Endothelial cell (in vitro differentiated cells): ENCODE data around the gene PAM. TPM values are rescaled to one million over a fixed set of nuclear protein-coding genes. Genes with fewer than 3 reads are reported as not detected.
"Not testable (repeated sequence)": the region's sequence is repeated elsewhere in the genome, so short reads cannot be mapped to it uniquely, and the experiment has no call there.

ENCODE experiments used
- DNase-seq: peaks from one replicate; pipeline ENCODE4 v3.0.0; 2021; ENCODE audit warnings: low spot score
- H3K27ac Mint-ChIP-seq: one replicate; pipeline ENCODE4 v1.8.0; 2021; ENCODE audit warnings: mixed read lengths, inconsistent platforms; ENCODE audit not compliant: unreplicated experiment
- H3K27me3 Mint-ChIP-seq: one replicate; pipeline ENCODE4 v1.8.0; 2021; ENCODE audit warnings: mild to moderate bottlenecking, moderate library complexity, mixed read lengths, inconsistent platforms; ENCODE audit not compliant: unreplicated experiment
- H3K36me3 Mint-ChIP-seq: one replicate; pipeline ENCODE4 v1.8.0; 2021; ENCODE audit warnings: mild to moderate bottlenecking, low read depth, mixed read lengths, inconsistent platforms; ENCODE audit not compliant: unreplicated experiment
- H3K4me1 Mint-ChIP-seq: one replicate; pipeline ENCODE4 v1.8.0; 2021; ENCODE audit warnings: mild to moderate bottlenecking, mixed read lengths, inconsistent platforms; ENCODE audit not compliant: unreplicated experiment
- H3K4me3 Mint-ChIP-seq: one replicate; pipeline ENCODE4 v1.8.0; 2021; ENCODE audit warnings: mild to moderate bottlenecking, mixed read lengths, inconsistent platforms; ENCODE audit not compliant: unreplicated experiment
- H3K9me3 Mint-ChIP-seq: one replicate; pipeline ENCODE4 v1.8.0; 2021; ENCODE audit warnings: mixed read lengths, inconsistent platforms; ENCODE audit not compliant: unreplicated experiment
- CTCF ChIP-seq: fragments of 200-600 bp; sonication (generic); IDR thresholded peaks from one replicate; pipeline ENCODE4 v1.5.0; 2021; ENCODE audit warnings: antibody characterized with exemption; ENCODE audit not compliant: unreplicated experiment
- total RNA-seq: library from RNA; stranded (reverse); fragmentation: NEBNext Ultra II Directional; extraction: Animal tissue kit (Norgen Biotek cat#: 25700); gene quantifications from one replicate; pipeline ENCODE4 v1.2.1, GENCODE V29; 2021; ENCODE audit not compliant: unreplicated experiment

Gene PAM
- total RNA-seq, 1 donor from 2014 or later: 255 TPM

- Mint-ChIP-seq H3K27ac (no peak overlapping the region), H3K9me3 (no peaks in the 10 kb centered on the region), H3K27me3 (peaks cover 1% of the 10 kb centered on the region), H3K4me3 (no peak overlapping the region), H3K36me3 (peaks cover 5% of the 10 kb centered on the region), H3K4me1 (peaks cover 23% of the 10 kb centered on the region)
- DNase-seq: no peak
- TF ChIP-seq CTCF: no peak
Observed at GRCh38 chr5:102903074-102903871, 148.2 kb downstream of the PAM start.

GRCh38 chr5:102905056-102905455 lies 150.0 kb downstream of the PAM start:
- H3K27me3 Mint-ChIP-seq: peaks cover 1% of the 10 kb centered on the region
- H3K4me1 Mint-ChIP-seq: peaks cover 18% of the 10 kb centered on the region
- peaks cover 5% of the 10 kb centered on the region for H3K36me3 Mint-ChIP-seq
- H3K4me3 Mint-ChIP-seq: no peak overlapping the region
- DNase-seq: no peak
- H3K27ac Mint-ChIP-seq: no peak overlapping the region
- no peak for TF ChIP-seq CTCF
- H3K9me3 Mint-ChIP-seq: no peaks in the 10 kb centered on the region

- H3K4me3 Mint-ChIP-seq, H3K27me3 Mint-ChIP-seq, DNase-seq, H3K36me3 Mint-ChIP-seq, H3K9me3 Mint-ChIP-seq, H3K27ac Mint-ChIP-seq: not testable (repeated sequence)
- H3K4me1 Mint-ChIP-seq: peaks cover 14% of the 10 kb centered on the region
Observed at GRCh38 chr5:102907099-102907498, 152.0 kb downstream of the PAM start.

GRCh38 chr5:102910240-102911226 lies 155.4 kb downstream of the PAM start:
- H3K4me1 Mint-ChIP-seq: peaks cover 12% of the 10 kb centered on the region
- H3K4me3 Mint-ChIP-seq: no peak overlapping the region
- no peak for DNase-seq
- no peak for TF ChIP-seq CTCF
- peaks cover 5% of the 10 kb centered on the region for H3K36me3 Mint-ChIP-seq
- H3K27me3 Mint-ChIP-seq: no peaks in the 10 kb centered on the region
- no peaks in the 10 kb centered on the region for H3K9me3 Mint-ChIP-seq
- H3K27ac Mint-ChIP-seq: no peak overlapping the region

- peaks cover 12% of the 10 kb centered on the region for H3K4me1 Mint-ChIP-seq
- H3K27ac Mint-ChIP-seq: no peak overlapping the region
- no peak overlapping the region for H3K4me3 Mint-ChIP-seq
- TF ChIP-seq CTCF: no peak
- no peak for DNase-seq
- H3K27me3 Mint-ChIP-seq: no peaks in the 10 kb centered on the region
- H3K36me3 Mint-ChIP-seq: peaks cover under 1% of the 10 kb centered on the region
- H3K9me3 Mint-ChIP-seq: no peaks in the 10 kb centered on the region
Observed at GRCh38 chr5:102911973-102912372, 156.9 kb downstream of the PAM start.
